ENCODE results near the gene OR7D2. TPM values are rescaled to one million over a fixed set of nuclear protein-coding genes. Genes with fewer than 3 reads are reported as not detected.

The OR7D2 gene
- total RNA-seq, 1 donor from 2014 or later, result 1.2 TPM

DNA sequence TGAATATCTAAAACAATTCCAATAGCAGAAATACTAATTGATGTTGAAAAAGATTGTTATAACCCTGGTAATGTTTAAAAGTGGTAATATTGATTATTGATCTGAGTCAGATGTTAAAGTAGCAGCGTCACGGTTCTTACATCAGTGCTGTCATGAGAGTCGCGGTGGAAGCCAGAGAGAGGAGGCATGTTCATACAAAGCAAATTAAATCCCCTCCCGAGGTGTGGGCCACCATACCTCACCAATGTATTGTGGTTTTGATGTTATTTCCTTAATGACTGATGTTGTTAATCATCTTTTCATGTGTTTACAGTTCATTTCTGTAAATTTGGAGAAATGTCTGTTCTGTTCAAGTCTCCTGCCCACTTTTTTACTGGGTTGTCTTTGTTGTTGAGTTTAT is 27.4 kb upstream of the OR7D2 start:
- TF ChIP-seq, protein P1, sequence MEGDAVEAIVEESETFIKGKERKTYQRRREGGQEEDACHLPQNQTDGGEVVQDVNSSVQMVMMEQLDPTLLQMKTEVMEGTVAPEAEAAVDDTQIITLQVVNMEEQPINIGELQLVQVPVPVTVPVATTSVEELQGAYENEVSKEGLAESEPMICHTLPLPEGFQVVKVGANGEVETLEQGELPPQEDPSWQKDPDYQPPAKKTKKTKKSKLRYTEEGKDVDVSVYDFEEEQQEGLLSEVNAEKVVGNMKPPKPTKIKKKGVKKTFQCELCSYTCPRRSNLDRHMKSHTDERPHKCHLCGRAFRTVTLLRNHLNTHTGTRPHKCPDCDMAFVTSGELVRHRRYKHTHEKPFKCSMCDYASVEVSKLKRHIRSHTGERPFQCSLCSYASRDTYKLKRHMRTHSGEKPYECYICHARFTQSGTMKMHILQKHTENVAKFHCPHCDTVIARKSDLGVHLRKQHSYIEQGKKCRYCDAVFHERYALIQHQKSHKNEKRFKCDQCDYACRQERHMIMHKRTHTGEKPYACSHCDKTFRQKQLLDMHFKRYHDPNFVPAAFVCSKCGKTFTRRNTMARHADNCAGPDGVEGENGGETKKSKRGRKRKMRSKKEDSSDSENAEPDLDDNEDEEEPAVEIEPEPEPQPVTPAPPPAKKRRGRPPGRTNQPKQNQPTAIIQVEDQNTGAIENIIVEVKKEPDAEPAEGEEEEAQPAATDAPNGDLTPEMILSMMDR (IDR thresholded peaks at IDR 0.05; ENCODE audit: unreplicated experiment), result no peak
- H3K9me3 Mint-ChIP-seq (ENCODE audit: low read depth), result peaks cover 78% of the 10 kb centered on the region
- H3K27me3 Mint-ChIP-seq, result no peaks in the 10 kb centered on the region
- H3K4me1 Mint-ChIP-seq (ENCODE audit: low read depth), result no peaks in the 10 kb centered on the region
- H3K36me3 Mint-ChIP-seq (ENCODE audit: insufficient read depth), result peaks cover 92% of the 10 kb centered on the region
- H3K4me3 Mint-ChIP-seq (ENCODE audit: low read depth), result no peak overlapping the region
- DNase-seq (ENCODE audit: low spot score, unreplicated experiment), result no peak
- no peak overlapping the region for H3K27ac Mint-ChIP-seq

DNA sequence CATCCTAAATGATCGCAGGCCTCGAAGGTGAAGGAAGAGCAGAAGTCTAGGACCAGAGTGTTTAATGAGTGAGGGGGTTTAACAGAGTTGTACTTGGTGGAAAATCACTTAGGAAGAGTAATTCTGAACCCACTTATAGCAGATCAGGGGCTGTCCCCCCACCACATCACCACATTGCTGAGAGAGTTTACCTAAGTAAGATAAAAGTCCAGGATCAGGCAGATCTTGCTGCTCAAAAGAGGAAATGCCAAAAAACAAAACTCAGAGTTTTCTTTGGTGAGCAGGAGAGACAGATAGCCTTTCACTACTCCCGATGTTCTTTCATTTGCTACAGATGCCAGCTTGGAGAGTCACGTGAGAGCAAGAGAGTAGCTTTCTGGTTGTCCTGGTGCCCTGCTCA is 23.2 kb upstream of the OR7D2 start:
- TF ChIP-seq, protein P1 (IDR thresholded peaks at IDR 0.05; ENCODE audit: unreplicated experiment), result no peak
- no peak overlapping the region for H3K4me3 Mint-ChIP-seq (ENCODE audit: low read depth)
- H3K4me1 Mint-ChIP-seq (ENCODE audit: low read depth), result no peaks in the 10 kb centered on the region
- peaks cover 67% of the 10 kb centered on the region for H3K9me3 Mint-ChIP-seq (ENCODE audit: low read depth)
- H3K27ac Mint-ChIP-seq, result no peak overlapping the region
- H3K27me3 Mint-ChIP-seq, result no peaks in the 10 kb centered on the region
- DNase-seq (ENCODE audit: low spot score, unreplicated experiment), result no peak
- H3K36me3 Mint-ChIP-seq (ENCODE audit: insufficient read depth), result peaks cover 95% of the 10 kb centered on the region

DNA sequence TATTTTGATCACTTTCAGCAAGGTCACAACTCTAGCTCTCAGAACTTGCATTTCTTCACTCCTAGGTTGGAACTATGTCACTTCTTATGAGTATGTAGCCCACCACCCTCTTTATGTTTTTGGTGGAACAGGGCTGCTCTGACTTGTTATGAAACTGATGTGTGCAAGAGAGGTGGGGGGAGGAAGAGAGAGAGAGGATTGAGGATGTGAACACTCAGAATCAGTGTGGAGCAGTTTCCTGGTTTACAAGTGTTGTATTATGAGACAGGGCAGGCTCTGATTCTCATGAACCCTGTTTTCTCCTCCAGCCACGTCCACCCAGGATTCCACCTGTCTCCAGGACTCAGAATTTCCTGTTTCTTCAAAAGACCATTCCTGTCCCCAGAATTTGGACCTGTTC is 22.5 kb upstream of the OR7D2 start:
- peaks cover 66% of the 10 kb centered on the region for H3K9me3 Mint-ChIP-seq (ENCODE audit: low read depth)
- no peaks in the 10 kb centered on the region for H3K27me3 Mint-ChIP-seq
- TF ChIP-seq, protein P1 (IDR thresholded peaks at IDR 0.05; ENCODE audit: unreplicated experiment), result no peak
- H3K36me3 Mint-ChIP-seq (ENCODE audit: insufficient read depth), result peaks cover 96% of the 10 kb centered on the region
- no peaks in the 10 kb centered on the region for H3K4me1 Mint-ChIP-seq (ENCODE audit: low read depth)
- no peak overlapping the region for H3K4me3 Mint-ChIP-seq (ENCODE audit: low read depth)
- H3K27ac Mint-ChIP-seq, result no peak overlapping the region
- DNase-seq (ENCODE audit: low spot score, unreplicated experiment), result no peak

DNA sequence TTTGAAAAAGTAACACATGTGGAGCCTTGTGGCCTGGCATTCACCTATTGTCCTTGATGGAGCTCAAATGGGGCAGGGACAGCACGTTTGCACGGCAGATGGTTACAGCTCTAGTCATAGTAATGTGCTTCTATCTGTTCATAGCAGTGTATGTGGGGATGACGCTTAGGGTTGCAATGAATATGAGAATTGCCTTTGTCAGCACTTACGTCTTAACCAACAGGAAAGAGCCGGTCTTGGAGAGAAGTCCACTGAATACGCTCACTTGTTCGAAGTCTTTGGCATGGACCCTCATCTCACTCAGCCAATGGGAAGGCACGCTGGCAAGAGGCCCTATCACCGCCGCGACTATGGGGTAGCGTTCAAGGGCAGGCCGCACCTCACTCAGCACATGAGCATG is 18.9 kb upstream of the OR7D2 start:
- TF ChIP-seq, protein P1 (IDR thresholded peaks at IDR 0.05; ENCODE audit: unreplicated experiment), result no peak
- Mint-ChIP-seq H3K4me1 (ENCODE audit: low read depth) (no peaks in the 10 kb centered on the region), H3K4me3 (ENCODE audit: low read depth) (no peak overlapping the region), H3K9me3 (ENCODE audit: low read depth) (peaks cover 51% of the 10 kb centered on the region), H3K27ac (peak overlapping the region; percentile 73), H3K27me3 (no peaks in the 10 kb centered on the region), H3K36me3 (ENCODE audit: insufficient read depth) (peaks cover 92% of the 10 kb centered on the region)
- no peak for DNase-seq (ENCODE audit: low spot score, unreplicated experiment)

DNA sequence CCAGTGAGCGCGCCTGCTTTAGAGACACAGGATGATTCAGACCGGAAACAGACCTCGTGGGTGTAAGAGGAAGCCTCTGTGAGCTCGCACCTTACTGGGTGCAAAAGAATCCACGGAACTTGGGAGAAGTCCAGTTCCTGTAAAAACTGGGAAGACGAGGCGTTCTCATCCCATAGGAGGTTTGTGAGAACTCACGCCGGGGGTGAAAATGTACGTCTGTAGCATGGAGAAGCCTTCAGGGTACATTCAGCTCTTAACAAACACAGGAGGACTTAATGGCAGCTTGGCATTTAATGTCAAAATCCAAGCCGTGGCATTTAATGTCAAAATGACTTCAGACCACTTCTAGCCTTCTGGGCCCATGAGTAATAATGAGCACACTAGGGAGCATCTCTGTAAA is 17.4 kb upstream of the OR7D2 start:
- TF ChIP-seq, protein P1 (IDR thresholded peaks at IDR 0.05; ENCODE audit: unreplicated experiment), result no peak
- DNase-seq (ENCODE audit: low spot score, unreplicated experiment), result no peak
- H3K27me3 Mint-ChIP-seq, result no peaks in the 10 kb centered on the region
- no peaks in the 10 kb centered on the region for H3K4me1 Mint-ChIP-seq (ENCODE audit: low read depth)
- H3K36me3 Mint-ChIP-seq (ENCODE audit: insufficient read depth), result peaks cover 83% of the 10 kb centered on the region
- peaks cover 37% of the 10 kb centered on the region for H3K9me3 Mint-ChIP-seq (ENCODE audit: low read depth)
- no peak overlapping the region for H3K4me3 Mint-ChIP-seq (ENCODE audit: low read depth)
- peak overlapping the region; percentile 64 for H3K27ac Mint-ChIP-seq

Data from progenitor cell of endocrine pancreas (in vitro differentiated cells).